Activated CD8-positive, alpha-beta memory T cell treated with anti-CD3 and anti-CD28 coated beads, Interleukin-2, amount 50 U/mL, for 48 hours (primary cell): ENCODE results near the gene GDF15.
"Not testable (repeated sequence)": the region's sequence is repeated elsewhere in the genome, so short reads cannot be mapped to it uniquely, and the experiment has no call there.

Source experiments
- DNase-seq: peaks from one replicate; pipeline ENCODE4 v3.0.0-alpha.2; 2020

GDF15 gene

DNA sequence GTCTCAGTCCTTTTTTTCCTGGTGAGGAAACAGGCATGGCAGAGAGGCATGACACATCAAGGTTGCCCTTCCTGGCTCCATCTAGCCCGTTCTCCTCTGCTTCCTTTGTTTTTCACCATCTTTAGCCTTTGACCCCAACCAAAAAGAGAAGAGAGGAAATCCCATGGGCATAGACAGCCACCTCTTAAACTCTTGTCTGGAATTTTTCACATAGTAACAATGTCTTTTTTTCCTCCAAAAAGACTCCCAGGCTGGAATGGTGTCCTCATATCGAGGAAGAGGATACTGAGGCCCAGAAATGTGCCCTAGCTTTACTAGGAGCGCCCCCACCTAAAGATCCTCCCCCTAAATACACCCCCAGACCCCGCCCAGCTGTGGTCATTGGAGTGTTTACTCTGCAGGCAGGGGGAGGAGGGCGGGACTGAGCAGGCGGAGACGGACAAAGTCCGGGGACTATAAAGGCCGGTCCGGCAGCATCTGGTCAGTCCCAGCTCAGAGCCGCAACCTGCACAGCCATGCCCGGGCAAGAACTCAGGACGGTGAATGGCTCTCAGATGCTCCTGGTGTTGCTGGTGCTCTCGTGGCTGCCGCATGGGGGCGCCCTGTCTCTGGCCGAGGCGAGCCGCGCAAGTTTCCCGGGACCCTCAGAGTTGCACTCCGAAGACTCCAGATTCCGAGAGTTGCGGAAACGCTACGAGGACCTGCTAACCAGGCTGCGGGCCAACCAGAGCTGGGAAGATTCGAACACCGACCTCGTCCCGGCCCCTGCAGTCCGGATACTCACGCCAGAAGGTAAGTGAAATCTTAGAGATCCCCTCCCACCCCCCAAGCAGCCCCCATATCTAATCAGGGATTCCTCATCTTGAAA is at the start of gene GDF15:
Gene GDF15 (plus strand): TSS at position 484 of the 868 bp plus-strand sequence. CDS start 32 bp downstream, at position 516.
- peak; percentile 77 for DNase-seq

- no peak for DNase-seq
These were observed 47.4 kb upstream of the GDF15 start for GRCh38 chr19:18338541-18338940.

GRCh38 chr19:18339723-18340122 is 46.2 kb upstream of the GDF15 start:
- DNase-seq, result no peak

DNA sequence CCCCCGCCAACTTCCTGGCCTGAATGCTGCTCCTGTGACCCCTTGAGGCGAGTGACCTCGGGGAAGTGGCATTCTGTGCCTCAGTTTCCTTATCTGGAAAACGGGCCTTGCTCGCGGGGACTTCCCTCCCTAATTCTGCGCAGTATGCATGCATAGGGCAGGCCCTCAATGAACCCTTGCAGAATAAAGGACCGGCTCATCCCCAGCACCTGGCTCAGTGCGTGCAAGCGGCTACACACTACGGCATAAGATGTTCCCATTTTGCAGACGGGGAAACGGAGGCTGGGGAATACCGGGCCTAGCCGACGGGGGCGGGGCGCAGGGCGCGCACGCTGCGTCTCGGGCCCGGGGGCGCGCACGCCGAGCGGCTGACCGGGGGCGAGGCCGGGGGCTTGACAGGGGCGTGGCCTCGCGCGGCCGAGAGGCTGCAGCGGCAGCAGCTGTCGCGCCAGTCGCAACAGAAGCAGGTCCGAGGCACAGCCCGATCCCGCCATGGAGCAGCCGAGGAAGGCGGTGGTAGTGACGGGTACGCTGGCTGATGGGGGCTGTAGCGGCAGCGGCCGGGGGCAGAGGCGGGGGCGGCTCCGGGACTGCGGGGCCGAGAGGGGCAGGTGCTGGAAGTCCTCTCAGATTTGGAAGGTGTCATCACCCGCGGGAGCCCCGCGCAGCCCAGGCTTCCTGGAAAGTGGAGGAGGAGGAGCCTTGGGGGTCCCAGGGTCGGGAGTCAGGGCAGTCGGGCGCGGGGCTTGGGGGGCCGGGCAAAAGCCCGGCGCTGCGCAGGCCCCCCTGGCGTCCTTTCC is 45.6 kb upstream of the GDF15 start, which contains the start of gene PGPEP1:
Gene PGPEP1 (plus strand): TSS at position 409 of the 800 bp plus-strand sequence. CDS start 84 bp downstream, at position 493.
- DNase-seq, result peak; percentile 88

DNA sequence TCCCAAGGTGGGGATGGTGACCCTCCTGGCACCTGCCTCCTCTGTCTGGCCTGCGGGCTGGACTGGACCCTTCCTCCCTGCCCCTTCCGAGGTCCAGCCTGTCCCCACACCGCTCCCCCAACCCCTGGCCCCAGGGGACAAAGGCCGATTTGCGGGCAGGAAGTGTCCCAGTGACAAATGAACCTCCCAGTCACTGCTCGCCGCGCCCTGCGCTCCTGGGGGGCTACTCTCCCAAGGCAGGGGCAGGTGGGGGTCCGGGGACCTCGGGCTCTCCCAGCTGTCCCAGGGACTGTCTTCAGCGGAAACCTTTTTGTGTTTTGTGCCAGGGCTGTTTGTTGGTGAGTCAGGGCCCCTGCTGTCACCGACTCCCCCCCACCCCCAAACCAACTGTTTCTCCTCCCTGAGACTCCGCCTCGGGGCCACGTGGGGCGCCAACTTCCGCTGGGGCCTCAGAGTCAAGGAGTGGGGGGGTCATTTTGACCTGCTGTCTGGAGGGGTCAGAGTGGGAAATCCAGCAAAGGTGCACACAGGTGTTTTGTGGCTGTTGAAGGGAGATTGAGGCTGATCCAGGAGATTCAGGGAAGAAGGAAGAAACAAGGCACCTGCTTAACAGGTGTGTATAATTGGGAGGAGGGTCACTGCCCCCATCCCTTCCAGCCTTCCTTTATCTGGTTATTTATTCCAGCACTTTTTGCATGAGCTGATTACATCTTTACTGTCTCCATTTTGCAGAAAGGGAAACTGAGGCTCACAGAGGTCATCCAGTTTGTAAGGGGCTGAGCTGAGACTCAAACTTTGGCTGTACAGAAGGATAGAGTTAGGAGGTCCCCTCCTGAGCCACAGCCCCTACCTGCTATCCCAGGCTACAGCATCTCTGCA is 44.7 kb upstream of the GDF15 start:
- DNase-seq, result peak; percentile 84

GRCh38 chr19:18342090-18342632 is 43.8 kb upstream of the GDF15 start:
- no peak for DNase-seq

- no peak for DNase-seq
These were observed 41.4 kb upstream of the GDF15 start for GRCh38 chr19:18344582-18344950.

GRCh38 chr19:18345296-18345695 is 40.7 kb upstream of the GDF15 start:
- DNase-seq, result no peak

DNA sequence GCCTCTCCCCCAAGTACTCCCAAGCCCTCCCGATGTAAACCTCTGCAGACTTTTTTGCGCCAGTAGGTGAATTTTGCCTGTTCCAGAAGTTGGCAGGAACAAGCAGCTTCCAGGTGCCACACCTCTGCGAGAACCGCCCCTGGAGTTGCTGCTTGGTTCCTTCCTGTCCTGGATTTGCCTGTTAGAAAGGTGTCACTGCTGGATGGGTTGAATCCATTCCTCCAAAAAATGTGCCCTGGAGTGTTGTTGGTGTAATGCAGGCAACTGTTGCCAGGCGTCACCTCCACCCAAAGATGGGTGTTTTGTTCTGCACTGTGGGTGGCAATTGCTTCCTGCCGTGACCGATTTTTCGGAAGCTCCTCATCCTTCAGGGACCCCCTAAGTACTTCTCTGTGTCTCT is 39.9 kb upstream of the GDF15 start:
- DNase-seq, result no peak

- no peak for DNase-seq
These were observed 37.8 kb upstream of the GDF15 start for GRCh38 chr19:18348171-18348570.

GRCh38 chr19:18348818-18349339 is 37.1 kb upstream of the GDF15 start:
- not testable (repeated sequence) for DNase-seq

- DNase-seq, result no peak
These were observed 36.3 kb upstream of the GDF15 start for GRCh38 chr19:18349524-18350128.

DNA sequence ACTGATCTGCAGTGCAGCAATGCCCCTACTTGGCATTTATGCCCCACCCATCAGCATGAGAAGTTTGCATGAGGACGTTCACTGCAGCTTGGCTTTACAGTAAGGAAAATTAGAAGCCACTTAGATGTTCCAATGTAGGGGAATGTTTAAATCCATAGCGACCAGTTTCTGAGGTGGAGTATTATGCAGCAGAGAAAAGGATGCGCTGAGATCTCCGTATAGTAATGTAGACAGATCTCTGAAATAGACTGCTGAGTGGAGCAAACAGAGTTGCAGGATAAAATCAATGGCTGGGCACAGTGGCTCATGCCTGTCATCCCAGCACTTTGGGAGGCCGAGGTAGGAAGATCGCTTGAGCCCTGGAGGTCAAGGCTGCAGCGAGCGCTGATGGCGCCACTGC is 35.5 kb upstream of the GDF15 start:
- DNase-seq, result no peak

GRCh38 chr19:18351544-18351943 is 34.4 kb upstream of the GDF15 start:
- no peak for DNase-seq

GRCh38 chr19:18353378-18354005 is 32.5 kb upstream of the GDF15 start:
- DNase-seq, result no peak

GRCh38 chr19:18354743-18355142 is 31.2 kb upstream of the GDF15 start:
- not testable (repeated sequence) for DNase-seq

- no peak for DNase-seq
These were observed 28.9 kb upstream of the GDF15 start for GRCh38 chr19:18357041-18357440.

- no peak for DNase-seq
These were observed 24.3 kb upstream of the GDF15 start for GRCh38 chr19:18361646-18362045.

GRCh38 chr19:18362934-18363542 is 22.9 kb upstream of the GDF15 start:
- no peak for DNase-seq

DNA sequence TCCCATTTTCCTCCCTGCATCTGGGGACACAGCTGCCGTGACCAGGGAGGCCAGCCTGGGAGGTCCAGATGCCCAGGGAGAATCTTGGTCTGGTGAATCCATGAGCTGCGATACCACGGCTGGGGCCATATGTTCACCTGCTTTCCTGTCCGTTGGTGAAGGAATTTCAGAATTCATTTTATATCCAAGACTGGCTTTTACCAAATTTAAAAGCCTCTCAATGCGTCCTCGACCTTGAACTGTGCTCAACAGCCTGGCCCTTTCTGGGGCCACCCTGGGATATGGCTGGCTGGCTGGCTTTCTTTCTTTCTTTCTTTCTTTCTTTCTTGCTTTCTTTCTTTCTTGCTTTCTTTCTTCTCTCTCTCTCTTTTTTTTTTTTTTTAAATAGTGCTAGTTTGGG is 22.2 kb upstream of the GDF15 start:
- DNase-seq, result no peak

GRCh38 chr19:18364277-18364825 is 21.6 kb upstream of the GDF15 start:
- not testable (repeated sequence) for DNase-seq
